ENCODE results near the gene MITF.
"Not testable (repeated sequence)": the region's sequence is repeated elsewhere in the genome, so short reads cannot be mapped to it uniquely, and the experiment has no call there.

Gene MITF

GRCh38 chr3:69915726-69916125 lies 176.5 kb downstream of the MITF start:
- Mint-ChIP-seq H3K4me3 (no peak overlapping the region), H3K9me3 (no peaks in the 10 kb centered on the region), H3K36me3 (ENCODE audit: low read depth) (no peaks in the 10 kb centered on the region), H3K27ac (no peak overlapping the region), H3K27me3 (ENCODE audit: low read depth) (no peaks in the 10 kb centered on the region), H3K4me1 (ENCODE audit: low read depth) (no peaks in the 10 kb centered on the region)

DNA sequence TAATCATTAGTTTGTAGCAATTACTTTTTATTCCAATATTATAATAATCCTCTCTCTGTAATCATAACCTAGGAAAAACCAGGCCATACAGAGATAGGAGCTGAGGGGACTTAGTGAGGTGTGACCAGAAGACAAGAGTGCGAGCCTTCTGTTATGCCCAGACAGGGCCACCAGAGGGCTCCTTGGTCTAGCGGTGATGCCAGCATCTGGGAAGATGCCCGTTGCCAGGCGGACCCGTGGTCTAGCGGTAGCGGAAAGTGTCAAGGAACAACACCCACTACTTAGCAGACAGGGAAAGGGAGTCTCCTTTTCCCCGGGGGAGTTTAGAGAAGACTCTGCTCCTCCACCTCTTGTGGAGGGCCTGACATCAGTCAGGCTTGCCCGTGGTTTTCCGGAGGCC lies 180.7 kb downstream of the MITF start:
- H3K27me3 Mint-ChIP-seq (ENCODE audit: low read depth); H3K4me3 Mint-ChIP-seq; H3K36me3 Mint-ChIP-seq (ENCODE audit: low read depth); H3K27ac Mint-ChIP-seq; H3K9me3 Mint-ChIP-seq; H3K4me1 Mint-ChIP-seq (ENCODE audit: low read depth): not testable (repeated sequence)

DNA sequence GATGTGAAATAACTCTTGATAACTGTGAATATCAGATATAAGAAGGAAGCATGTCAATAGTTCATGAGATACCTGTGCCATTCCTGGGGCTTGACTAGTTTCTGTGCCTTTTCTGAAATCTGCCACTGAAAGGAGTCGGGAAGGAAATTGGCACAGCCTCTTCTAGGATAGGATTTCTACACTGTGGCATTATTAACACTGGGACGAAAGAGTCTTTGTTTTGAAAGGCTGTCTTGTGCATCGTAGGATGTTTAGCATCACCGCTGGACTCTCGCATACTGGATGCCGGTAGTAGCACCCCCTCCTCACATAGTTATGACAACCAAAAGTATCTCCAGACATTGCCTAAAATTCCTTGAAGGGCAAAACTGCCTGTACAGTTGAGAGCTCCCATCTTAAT lies 182.4 kb downstream of the MITF start:
- Mint-ChIP-seq H3K4me3 (no peak overlapping the region), H3K9me3 (no peaks in the 10 kb centered on the region), H3K4me1 (ENCODE audit: low read depth) (no peaks in the 10 kb centered on the region), H3K36me3 (ENCODE audit: low read depth) (no peaks in the 10 kb centered on the region), H3K27ac (no peak overlapping the region), H3K27me3 (ENCODE audit: low read depth) (no peaks in the 10 kb centered on the region)

- no peaks in the 10 kb centered on the region for H3K36me3 Mint-ChIP-seq (ENCODE audit: low read depth)
- H3K4me3 Mint-ChIP-seq = no peak overlapping the region
- no peak overlapping the region for H3K27ac Mint-ChIP-seq
- no peaks in the 10 kb centered on the region for H3K4me1 Mint-ChIP-seq (ENCODE audit: low read depth)
- no peaks in the 10 kb centered on the region for H3K9me3 Mint-ChIP-seq
- no peaks in the 10 kb centered on the region for H3K27me3 Mint-ChIP-seq (ENCODE audit: low read depth)
Measured at GRCh38 chr3:69922521-69923000, 183.3 kb downstream of the MITF start.

DNA sequence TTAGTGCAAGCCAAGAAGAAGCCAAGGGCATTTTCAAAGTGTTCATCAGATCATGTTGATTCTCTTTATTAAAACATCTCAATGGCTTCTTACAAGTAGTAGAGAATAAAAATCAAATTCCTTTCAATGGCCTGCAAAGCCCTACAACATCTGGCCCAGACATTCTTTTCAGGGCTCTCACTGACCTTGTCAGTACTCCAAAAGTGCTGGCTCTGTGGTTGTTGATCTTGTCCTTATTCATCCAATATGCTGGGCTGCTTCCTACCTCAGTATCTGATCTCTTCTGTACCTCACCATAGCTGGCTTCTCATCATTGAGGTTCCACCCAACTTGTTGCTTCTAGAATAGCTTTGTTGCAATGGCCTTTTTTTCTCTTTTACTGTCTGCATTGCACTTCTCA lies 186.2 kb downstream of the MITF start:
- Mint-ChIP-seq H3K36me3 (ENCODE audit: low read depth) (no peaks in the 10 kb centered on the region), H3K27me3 (ENCODE audit: low read depth) (no peaks in the 10 kb centered on the region), H3K4me3 (no peak overlapping the region), H3K9me3 (no peaks in the 10 kb centered on the region), H3K27ac (no peak overlapping the region), H3K4me1 (ENCODE audit: low read depth) (no peaks in the 10 kb centered on the region)

DNA sequence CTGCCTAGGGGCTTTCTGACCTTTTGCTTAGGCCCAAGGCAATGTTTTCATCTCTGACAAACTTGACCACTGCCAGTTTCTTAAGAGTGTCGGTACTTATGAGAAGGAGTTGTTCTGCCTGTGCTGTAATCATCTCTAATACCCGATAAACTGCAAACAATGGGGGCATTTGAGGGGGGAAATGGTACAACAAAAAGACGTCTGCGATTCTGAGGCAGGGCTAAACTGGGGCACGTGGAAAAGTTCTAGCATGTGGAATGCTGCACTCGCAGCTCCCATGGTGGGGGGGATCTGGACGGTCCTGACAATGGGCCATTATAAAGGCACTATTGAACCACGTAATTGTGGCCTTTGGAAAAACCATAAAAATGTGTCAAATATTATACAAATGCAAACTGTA lies 187.1 kb downstream of the MITF start:
- Mint-ChIP-seq H3K36me3 (ENCODE audit: low read depth) (no peaks in the 10 kb centered on the region), H3K27me3 (ENCODE audit: low read depth) (no peaks in the 10 kb centered on the region), H3K9me3 (no peaks in the 10 kb centered on the region), H3K4me3 (no peak overlapping the region), H3K27ac (no peak overlapping the region), H3K4me1 (ENCODE audit: low read depth) (no peaks in the 10 kb centered on the region)

DNA sequence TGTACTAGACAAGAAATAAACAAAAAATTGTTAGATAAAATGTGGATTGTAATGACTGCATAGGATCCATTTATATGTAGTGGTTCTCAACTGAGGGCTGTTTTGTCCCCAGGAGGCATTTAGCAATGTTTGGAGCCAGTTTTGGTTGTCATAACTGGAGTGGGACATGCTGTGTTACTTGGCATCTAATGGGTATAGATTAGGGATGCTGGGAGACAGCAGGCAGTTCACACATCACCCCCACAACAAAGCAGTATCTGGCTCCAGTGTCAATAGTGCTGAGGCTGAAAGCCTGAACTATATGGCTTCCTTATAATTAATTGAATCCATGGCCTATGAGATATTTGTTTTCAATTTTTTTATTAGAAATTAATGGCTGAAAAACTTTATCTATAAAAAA lies 188.3 kb downstream of the MITF start:
- Mint-ChIP-seq H3K36me3 (ENCODE audit: low read depth) (no peaks in the 10 kb centered on the region), H3K27ac (no peak overlapping the region), H3K27me3 (ENCODE audit: low read depth) (no peaks in the 10 kb centered on the region), H3K4me1 (ENCODE audit: low read depth) (no peaks in the 10 kb centered on the region), H3K4me3 (no peak overlapping the region), H3K9me3 (no peaks in the 10 kb centered on the region)

- no peaks in the 10 kb centered on the region for H3K9me3 Mint-ChIP-seq
- no peak overlapping the region for H3K4me3 Mint-ChIP-seq
- H3K27me3 Mint-ChIP-seq (ENCODE audit: low read depth) = no peaks in the 10 kb centered on the region
- no peaks in the 10 kb centered on the region for H3K4me1 Mint-ChIP-seq (ENCODE audit: low read depth)
- H3K27ac Mint-ChIP-seq = no peak overlapping the region
- no peaks in the 10 kb centered on the region for H3K36me3 Mint-ChIP-seq (ENCODE audit: low read depth)
Measured at GRCh38 chr3:69929019-69929418, 189.8 kb downstream of the MITF start.

- Mint-ChIP-seq H3K27me3 (ENCODE audit: low read depth) (no peaks in the 10 kb centered on the region), H3K4me3 (no peak overlapping the region), H3K9me3 (no peaks in the 10 kb centered on the region), H3K27ac (no peak overlapping the region), H3K4me1 (ENCODE audit: low read depth) (no peaks in the 10 kb centered on the region), H3K36me3 (ENCODE audit: low read depth) (no peaks in the 10 kb centered on the region)
Measured at GRCh38 chr3:69930564-69930963, 191.3 kb downstream of the MITF start.

DNA sequence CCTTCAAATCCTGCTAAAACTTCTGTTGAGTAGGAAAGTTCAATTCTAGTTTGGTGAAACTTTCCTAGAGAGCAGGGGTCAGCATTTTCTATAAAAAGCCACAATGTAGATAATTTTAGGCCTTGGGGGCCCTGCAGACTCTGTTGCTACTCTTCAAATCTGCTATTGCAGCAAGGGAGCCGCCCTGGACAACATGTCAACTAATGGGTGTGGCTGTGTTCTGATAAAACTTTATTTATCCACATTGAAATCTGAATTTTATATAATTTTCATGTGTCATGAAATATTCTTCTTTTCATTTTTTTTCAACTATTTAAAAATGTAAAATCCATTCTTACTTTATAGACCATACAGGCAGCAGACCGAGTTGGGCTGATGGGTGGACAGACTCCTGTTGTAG lies 192.8 kb downstream of the MITF start:
- H3K4me3 Mint-ChIP-seq = no peak overlapping the region
- no peaks in the 10 kb centered on the region for H3K9me3 Mint-ChIP-seq
- no peaks in the 10 kb centered on the region for H3K4me1 Mint-ChIP-seq (ENCODE audit: low read depth)
- no peaks in the 10 kb centered on the region for H3K36me3 Mint-ChIP-seq (ENCODE audit: low read depth)
- H3K27ac Mint-ChIP-seq = no peak overlapping the region
- no peaks in the 10 kb centered on the region for H3K27me3 Mint-ChIP-seq (ENCODE audit: low read depth)

- no peaks in the 10 kb centered on the region for H3K9me3 Mint-ChIP-seq
- no peak overlapping the region for H3K4me3 Mint-ChIP-seq
- no peak overlapping the region for H3K27ac Mint-ChIP-seq
- H3K4me1 Mint-ChIP-seq (ENCODE audit: low read depth) = no peaks in the 10 kb centered on the region
- H3K36me3 Mint-ChIP-seq (ENCODE audit: low read depth) = no peaks in the 10 kb centered on the region
- no peaks in the 10 kb centered on the region for H3K27me3 Mint-ChIP-seq (ENCODE audit: low read depth)
Measured at GRCh38 chr3:69932501-69932900, 193.2 kb downstream of the MITF start.

- Mint-ChIP-seq H3K4me1 (ENCODE audit: low read depth) (peaks cover 2% of the 10 kb centered on the region), H3K4me3 (no peak overlapping the region), H3K27ac (no peak overlapping the region), H3K27me3 (ENCODE audit: low read depth) (no peaks in the 10 kb centered on the region), H3K9me3 (no peaks in the 10 kb centered on the region), H3K36me3 (ENCODE audit: low read depth) (no peaks in the 10 kb centered on the region)
Measured at GRCh38 chr3:69934398-69934797, 195.1 kb downstream of the MITF start.

- Mint-ChIP-seq H3K27ac (no peak overlapping the region), H3K4me1 (ENCODE audit: low read depth) (peaks cover 2% of the 10 kb centered on the region), H3K27me3 (ENCODE audit: low read depth) (no peaks in the 10 kb centered on the region), H3K36me3 (ENCODE audit: low read depth) (no peaks in the 10 kb centered on the region), H3K9me3 (no peaks in the 10 kb centered on the region), H3K4me3 (no peak overlapping the region)
Measured at GRCh38 chr3:69936266-69936665, 197.0 kb downstream of the MITF start.

- no peak overlapping the region for H3K27ac Mint-ChIP-seq
- no peaks in the 10 kb centered on the region for H3K36me3 Mint-ChIP-seq (ENCODE audit: low read depth)
- no peaks in the 10 kb centered on the region for H3K9me3 Mint-ChIP-seq
- no peaks in the 10 kb centered on the region for H3K27me3 Mint-ChIP-seq (ENCODE audit: low read depth)
- peaks cover 2% of the 10 kb centered on the region for H3K4me1 Mint-ChIP-seq (ENCODE audit: low read depth)
- no peak overlapping the region for H3K4me3 Mint-ChIP-seq
Measured at GRCh38 chr3:69938061-69938460, 198.8 kb downstream of the MITF start.

GRCh38 chr3:69938931-69939330 lies 199.7 kb downstream of the MITF start:
- H3K36me3 Mint-ChIP-seq (ENCODE audit: low read depth) = no peaks in the 10 kb centered on the region

GRCh38 chr3:69941037-69941436 lies 201.8 kb downstream of the MITF start:
- no peak overlapping the region for H3K4me3 Mint-ChIP-seq
- no peaks in the 10 kb centered on the region for H3K27me3 Mint-ChIP-seq (ENCODE audit: low read depth)
- no peaks in the 10 kb centered on the region for H3K9me3 Mint-ChIP-seq
- peaks cover 2% of the 10 kb centered on the region for H3K4me1 Mint-ChIP-seq (ENCODE audit: low read depth)
- no peak overlapping the region for H3K27ac Mint-ChIP-seq
- no peaks in the 10 kb centered on the region for H3K36me3 Mint-ChIP-seq (ENCODE audit: low read depth)

More at GRCh38 chr3:69938931-69939330, 199.7 kb downstream of the MITF start:
- no peaks in the 10 kb centered on the region for H3K9me3 Mint-ChIP-seq
- peaks cover 2% of the 10 kb centered on the region for H3K4me1 Mint-ChIP-seq (ENCODE audit: low read depth)
- no peak overlapping the region for H3K27ac Mint-ChIP-seq
- H3K4me3 Mint-ChIP-seq = no peak overlapping the region
- no peaks in the 10 kb centered on the region for H3K27me3 Mint-ChIP-seq (ENCODE audit: low read depth)
